Stomach smooth muscle (tissue), 2 donors: Measurements from ENCODE around the gene EIF3K.

Experiments used
- H3K27ac ChIP-seq: one replicate; pipeline ENCODE4 v1.7.0; 2013; ENCODE audit warnings: mild to moderate bottlenecking, low read length, inconsistent platforms
- H3K27me3 ChIP-seq, 2 donors: one replicate each; pipeline ENCODE4 v1.7.0; 2013; ENCODE audit warnings: low read length in 2 of 2; ENCODE audit not compliant: insufficient read depth in 2 of 2, control insufficient read depth in 1 of 2
- H3K36me3 ChIP-seq, 2 donors: one replicate each; pipeline ENCODE4 v1.7.0; 2013; ENCODE audit warnings: low read length in 2 of 2; ENCODE audit not compliant: control insufficient read depth in 2 of 2, insufficient read depth in 2 of 2
- H3K4me1 ChIP-seq: one replicate; pipeline ENCODE4 v1.7.0; 2013; ENCODE audit warnings: low read length; ENCODE audit not compliant: control insufficient read depth, insufficient read depth
- H3K4me3 ChIP-seq, 2 donors: one replicate each; pipeline ENCODE4 v1.7.0; 2013; ENCODE audit warnings: low read length in 2 of 2
- H3K9ac ChIP-seq, 2 donors: one replicate each; pipeline ENCODE4 v1.7.0; 2013; ENCODE audit warnings: low read length in 2 of 2, mild to moderate bottlenecking in 1 of 2
- H3K9me3 ChIP-seq, 2 donors: one replicate each; pipeline ENCODE4 v1.7.0; 2013; ENCODE audit warnings: low read length in 2 of 2; ENCODE audit not compliant: control insufficient read depth in 2 of 2
- donor health status: healthy.
- donor health status: Pancreatic carcinoma.

The EIF3K gene

GRCh38 chr19:38649305-38650171 is 30.6 kb downstream of the EIF3K start:
- Histone ChIP-seq H3K36me3 (no peaks in the 10 kb centered on the region), H3K9me3 (no peaks in the 10 kb centered on the region), H3K27ac (peak overlapping the region; percentile 88), H3K4me3 (peak overlapping the region; percentile 77 to 94), H3K27me3 (no peaks in the 10 kb centered on the region), H3K9ac (peak overlapping the region; percentile 90 to 96), H3K4me1 (peaks cover 52% of the 10 kb centered on the region)

DNA sequence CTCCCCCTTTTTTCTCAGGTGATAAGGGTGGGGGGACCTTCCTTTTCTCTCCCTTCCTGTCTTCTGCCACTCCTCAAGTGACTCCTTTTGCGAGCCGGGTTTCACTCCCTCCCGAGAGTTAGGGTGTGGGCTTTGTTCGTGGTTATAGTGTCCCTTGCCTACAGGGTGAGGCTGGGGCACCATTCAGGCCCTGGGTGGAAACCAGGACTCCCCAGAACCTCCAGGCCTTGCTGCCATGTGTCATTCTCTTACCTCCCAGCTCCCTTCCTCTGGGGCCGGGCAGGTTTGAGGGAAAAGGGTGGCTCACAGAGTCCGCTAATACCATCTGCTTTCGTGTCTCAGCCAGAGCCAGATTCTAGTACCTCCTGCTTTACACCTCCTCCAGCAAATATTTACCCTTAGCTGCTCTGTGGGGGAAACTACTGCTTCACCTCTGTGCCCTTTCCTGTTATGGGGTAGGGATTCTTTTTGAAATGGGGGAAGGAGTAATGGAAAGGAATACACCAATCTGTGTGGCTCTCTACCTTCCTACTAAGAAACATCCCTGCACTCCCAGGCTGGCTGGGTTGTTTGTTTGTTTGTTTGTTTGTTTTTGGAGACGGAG is 31.3 kb downstream of the EIF3K start:
- Histone ChIP-seq H3K9me3 (no peaks in the 10 kb centered on the region), H3K36me3 (no peaks in the 10 kb centered on the region), H3K27ac (peak overlapping the region; percentile 88), H3K4me3 (peak overlapping the region; percentile 77 to 94), H3K4me1 (peaks cover 60% of the 10 kb centered on the region), H3K9ac (peak overlapping the region; percentile 90 to 96), H3K27me3 (no peaks in the 10 kb centered on the region)

DNA sequence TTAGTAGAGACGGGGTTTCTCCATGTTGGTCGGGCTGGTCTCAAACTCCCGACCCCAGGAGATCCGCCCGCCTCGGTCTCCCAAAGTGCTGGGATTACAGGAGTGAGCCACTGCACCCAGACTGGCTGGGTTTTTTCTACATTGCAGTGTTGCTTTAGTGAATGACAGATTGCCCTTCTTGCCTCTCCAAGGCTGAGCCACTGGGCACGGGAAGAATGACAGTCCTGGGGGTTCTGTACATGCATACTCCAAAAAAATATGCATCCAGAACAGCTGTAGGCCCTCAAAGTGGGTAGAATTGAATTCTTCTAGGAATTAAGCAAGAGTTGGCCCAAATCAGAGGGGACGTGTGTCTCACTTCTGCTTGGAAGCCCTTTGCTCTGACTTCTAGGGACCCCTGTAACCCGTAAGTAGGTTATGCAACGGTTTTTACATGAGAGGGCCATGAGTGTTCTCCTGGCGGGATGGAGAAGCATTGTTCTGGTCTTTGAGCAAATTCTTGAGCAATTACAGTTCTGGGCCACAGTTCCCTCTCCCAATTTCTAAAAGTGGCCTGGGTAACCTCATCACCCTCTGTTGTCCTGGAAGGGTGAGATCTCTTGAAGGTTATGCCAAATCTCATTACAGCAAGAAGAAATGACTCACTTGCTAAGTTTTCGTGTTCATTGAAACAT is 32.1 kb downstream of the EIF3K start:
- Histone ChIP-seq H3K27ac (peak overlapping the region; percentile 88), H3K4me1 (peaks cover 64% of the 10 kb centered on the region), H3K9me3 (no peaks in the 10 kb centered on the region), H3K27me3 (no peaks in the 10 kb centered on the region), H3K9ac (peak overlapping the region in 1 of 2 donors; percentile 36), H3K4me3 (peak overlapping the region in 1 of 2 donors; percentile 94), H3K36me3 (no peaks in the 10 kb centered on the region)

DNA sequence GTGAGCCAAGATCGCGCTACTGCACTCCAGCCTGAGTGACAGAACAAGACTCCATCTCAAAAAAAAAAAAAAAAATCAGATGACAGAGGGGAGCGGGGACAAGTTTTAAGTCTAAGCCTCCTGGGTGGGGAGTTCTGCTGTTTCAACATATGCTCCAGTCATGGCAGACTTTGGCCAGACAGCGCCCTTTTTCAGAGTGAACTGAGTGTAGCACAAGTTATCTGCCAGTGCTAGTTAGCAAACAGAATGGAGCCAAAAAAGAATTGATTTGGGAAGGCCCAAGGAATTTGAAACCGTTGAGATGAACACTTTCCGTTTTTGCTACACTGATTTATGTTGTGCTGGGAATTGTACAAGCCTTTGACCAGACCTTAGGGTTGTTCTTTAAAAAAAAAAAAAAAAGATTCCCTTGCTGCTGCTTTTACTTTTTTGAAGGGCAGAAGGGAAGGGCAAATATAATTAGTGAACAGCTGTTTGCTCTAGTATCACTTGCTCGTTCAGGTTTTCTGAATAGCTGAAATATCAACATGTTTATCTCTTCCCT is 34.1 kb downstream of the EIF3K start:
- H3K4me1 ChIP-seq, result peaks cover 80% of the 10 kb centered on the region
- H3K4me3 ChIP-seq, result peak overlapping the region in 1 of 2 donors; percentile 9
- H3K27ac ChIP-seq, result peak overlapping the region; percentile 88
- H3K27me3 ChIP-seq, result no peaks in the 10 kb centered on the region
- H3K36me3 ChIP-seq, result peaks cover 2 to 7% of the 10 kb centered on the region in 2 donors
- peak overlapping the region; percentile 1 to 19 for H3K9ac ChIP-seq
- H3K9me3 ChIP-seq, result no peaks in the 10 kb centered on the region

DNA sequence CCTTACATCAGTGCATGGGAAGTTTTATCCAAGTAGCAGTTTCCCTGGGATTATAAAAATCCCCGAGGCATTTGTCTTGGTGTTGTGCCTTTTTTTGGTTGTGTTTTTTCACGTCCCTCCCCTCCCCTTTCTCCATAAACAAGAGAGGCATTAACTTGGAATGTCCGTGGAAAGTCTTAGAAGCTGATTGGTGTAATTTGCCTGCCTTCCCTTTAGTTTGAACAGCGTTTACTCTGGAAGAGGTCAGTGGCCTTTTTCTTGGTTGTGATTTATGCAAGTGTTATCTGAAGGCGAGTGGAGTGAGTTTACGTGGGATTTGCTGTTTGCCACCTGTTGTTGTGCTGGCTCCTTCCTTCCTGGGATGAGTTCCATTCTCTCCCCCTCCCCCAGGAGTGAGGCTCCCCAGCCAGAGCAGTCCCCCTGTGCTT is 35.7 kb downstream of the EIF3K start:
- H3K9ac ChIP-seq, result peak overlapping the region; percentile 1 to 43
- no peaks in the 10 kb centered on the region for H3K9me3 ChIP-seq
- H3K27me3 ChIP-seq, result no peaks in the 10 kb centered on the region
- H3K4me3 ChIP-seq, result peak overlapping the region in 1 of 2 donors; percentile 54
- peak overlapping the region; percentile 88 for H3K27ac ChIP-seq
- peaks cover 2 to 7% of the 10 kb centered on the region in 2 donors for H3K36me3 ChIP-seq
- H3K4me1 ChIP-seq, result peaks cover 90% of the 10 kb centered on the region

GRCh38 chr19:38655148-38655824 is 36.3 kb downstream of the EIF3K start:
- Histone ChIP-seq H3K9me3 (no peaks in the 10 kb centered on the region), H3K36me3 (peaks cover 2 to 7% of the 10 kb centered on the region in 2 donors), H3K27ac (peak overlapping the region; percentile 88), H3K4me3 (peak overlapping the region in 1 of 2 donors; percentile 22), H3K4me1 (peaks cover 89% of the 10 kb centered on the region), H3K27me3 (no peaks in the 10 kb centered on the region), H3K9ac (peak overlapping the region in 1 of 2 donors; percentile 43)

DNA sequence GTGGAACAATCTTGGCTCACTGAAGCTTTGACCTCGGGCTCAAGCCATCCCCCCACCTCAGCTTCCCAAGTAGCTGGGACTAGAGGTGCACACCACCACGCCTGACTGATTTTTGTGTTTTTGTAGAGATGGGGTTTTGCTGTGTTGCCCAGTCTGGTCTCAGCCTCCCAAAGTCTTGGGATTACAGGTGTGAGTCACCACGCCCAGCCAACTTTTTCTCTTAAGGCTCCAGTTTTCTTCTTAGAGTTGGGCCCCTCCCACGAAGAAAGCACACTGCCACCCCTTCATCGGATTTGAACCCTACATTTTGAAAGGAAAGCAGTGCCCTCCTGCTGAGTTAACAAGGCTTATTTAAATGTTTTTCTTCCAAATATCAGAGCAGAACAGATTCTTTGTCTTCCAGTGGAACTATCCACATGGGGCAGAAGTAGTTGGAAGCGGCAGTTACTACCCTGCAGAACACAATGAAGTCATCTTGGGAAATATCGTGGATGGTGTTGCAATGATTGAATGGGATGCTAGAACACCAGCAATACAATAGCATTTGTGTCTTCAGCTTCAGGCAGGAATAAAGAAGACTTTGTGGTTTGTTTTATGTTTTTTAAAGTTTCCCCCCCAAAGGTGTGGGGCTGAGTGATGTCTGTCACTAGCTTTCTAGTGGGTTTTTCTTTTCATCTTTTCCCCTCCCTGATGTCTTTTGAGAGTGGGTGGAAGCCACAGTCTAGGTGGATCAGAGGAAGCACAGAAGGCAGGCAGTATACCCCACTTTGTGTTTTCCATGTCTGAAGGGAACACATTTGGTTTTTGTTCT is 37.4 kb downstream of the EIF3K start:
- no peaks in the 10 kb centered on the region for H3K27me3 ChIP-seq
- no peak overlapping the region for H3K9ac ChIP-seq
- no peaks in the 10 kb centered on the region for H3K9me3 ChIP-seq
- H3K36me3 ChIP-seq, result peaks cover 6 to 7% of the 10 kb centered on the region in 2 donors
- H3K4me3 ChIP-seq, result peak overlapping the region in 1 of 2 donors; percentile 22
- H3K27ac ChIP-seq, result peak overlapping the region; percentile 38
- H3K4me1 ChIP-seq, result peaks cover 85% of the 10 kb centered on the region

DNA sequence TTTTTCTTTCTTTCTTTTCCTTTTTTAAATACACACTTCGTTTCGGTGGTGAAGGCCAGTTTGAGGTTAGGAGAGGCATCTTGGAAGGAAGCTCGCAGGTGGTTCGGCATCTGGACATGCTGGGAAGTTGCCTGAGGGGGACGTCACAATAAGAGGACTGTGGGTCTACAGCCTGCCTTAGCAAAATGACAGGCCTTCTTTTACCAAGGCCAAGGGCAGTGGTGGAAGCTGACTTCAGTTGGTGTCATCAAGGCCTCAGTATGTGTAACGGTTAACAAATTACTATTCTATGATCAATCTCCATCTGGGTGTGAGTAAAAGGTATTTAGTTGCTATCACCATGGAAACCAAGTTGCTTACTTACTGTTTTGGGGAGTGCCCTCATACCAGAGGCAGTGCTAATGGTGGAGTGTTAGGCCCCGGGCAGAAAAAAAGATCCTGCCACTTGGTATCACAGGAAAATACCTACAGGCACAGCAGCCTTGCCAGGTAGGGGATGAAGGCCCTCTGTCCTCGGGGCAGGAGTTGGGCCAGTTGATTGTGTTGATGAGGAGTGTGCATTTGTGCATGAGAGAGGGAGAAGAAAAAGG is 38.7 kb downstream of the EIF3K start:
- Histone ChIP-seq H3K36me3 (peaks cover 6 to 7% of the 10 kb centered on the region in 2 donors), H3K27ac (peak overlapping the region; percentile 86), H3K27me3 (no peaks in the 10 kb centered on the region), H3K9me3 (no peaks in the 10 kb centered on the region), H3K4me3 (peak overlapping the region; percentile 41 to 44), H3K9ac (peak overlapping the region; percentile 59 to 66), H3K4me1 (peaks cover 83% of the 10 kb centered on the region)

DNA sequence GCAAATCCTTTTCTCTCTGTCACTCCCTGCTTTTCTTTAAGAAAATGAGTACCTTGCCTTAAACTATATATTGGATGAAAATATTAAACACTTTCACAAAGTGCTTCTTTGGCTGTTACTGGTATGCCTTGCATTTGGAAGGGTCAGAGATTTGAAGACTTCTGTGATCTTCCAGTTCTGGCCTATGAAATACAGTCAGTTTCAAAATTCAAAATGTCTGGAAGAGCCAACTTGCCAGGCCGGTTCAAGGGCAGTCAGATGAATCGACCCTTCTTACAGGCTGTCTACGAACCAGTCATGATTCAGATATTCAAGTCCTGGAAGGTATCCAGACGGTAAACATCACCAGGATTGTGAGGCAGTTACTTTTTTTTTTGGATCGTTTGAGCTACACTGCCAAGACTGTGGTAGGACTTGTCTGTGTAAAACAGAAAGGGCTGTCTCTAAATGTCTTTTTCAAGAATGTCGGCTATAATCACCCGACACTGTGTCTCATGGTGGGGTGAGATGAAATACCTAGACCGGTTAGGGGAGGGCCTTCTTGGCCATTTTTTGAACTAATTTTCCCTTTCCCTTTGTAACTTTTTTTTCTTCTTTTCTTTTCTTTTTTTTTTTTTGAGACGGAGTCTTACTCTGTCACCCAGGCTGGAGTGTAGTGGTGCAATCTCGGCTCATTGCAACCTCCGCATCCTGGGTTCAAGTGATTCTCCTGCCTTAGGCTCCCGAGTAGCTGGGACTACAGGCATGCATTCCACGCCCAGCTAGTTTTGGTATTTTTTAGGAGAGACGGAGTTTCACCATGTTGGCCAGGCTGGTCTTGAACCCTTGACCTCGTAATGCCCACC is 39.7 kb downstream of the EIF3K start:
- no peaks in the 10 kb centered on the region for H3K9me3 ChIP-seq
- H3K4me1 ChIP-seq, result peaks cover 81% of the 10 kb centered on the region
- H3K9ac ChIP-seq, result peak overlapping the region; percentile 59 to 66
- H3K36me3 ChIP-seq, result peaks cover 6 to 7% of the 10 kb centered on the region in 2 donors
- H3K4me3 ChIP-seq, result peak overlapping the region; percentile 41 to 58
- H3K27me3 ChIP-seq, result no peaks in the 10 kb centered on the region
- H3K27ac ChIP-seq, result peak overlapping the region; percentile 86
